Hindlimb muscle (tissue), 1 donor: Measurements from ENCODE around the gene RCOR1. TPM values are rescaled to one million over a fixed set of nuclear protein-coding genes. Genes with fewer than 3 reads are reported as not detected.
"Not testable (repeated sequence)": the region's sequence is repeated elsewhere in the genome, so short reads cannot be mapped to it uniquely, and the experiment has no call there.

Experiments used
- DNase-seq: peaks from one replicate; pipeline ENCODE4 v3.0.0-alpha.2; 2013
- polyA plus RNA-seq: library from polyadenylated mRNA; unstranded; fragments of 120-200 nt; gene quantifications from one replicate; pipeline ENCODE4 v1.2.1, GENCODE V29; 2013; ENCODE audit not compliant: insufficient read length

The RCOR1 gene
- polyA plus RNA-seq, 1 donor: 32.1 TPM

DNA sequence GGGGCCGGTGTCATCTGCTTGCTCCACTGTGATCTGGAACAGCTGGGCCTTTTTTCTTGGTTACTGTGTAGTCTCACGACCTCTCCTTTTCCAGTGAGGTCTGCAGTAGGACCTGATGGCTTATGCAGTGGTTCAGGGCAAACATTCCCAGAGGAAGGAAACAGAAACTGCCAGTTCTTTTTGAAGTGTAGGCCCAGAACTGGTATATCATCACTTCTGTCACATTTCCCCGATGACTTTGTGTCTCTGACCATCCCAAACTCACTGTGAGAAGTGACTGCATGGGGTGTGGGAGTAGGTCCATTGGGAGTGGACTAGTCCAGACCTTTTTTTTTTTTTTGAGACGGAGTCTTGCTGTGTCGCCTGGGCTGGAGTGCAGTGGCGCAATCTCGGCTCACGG, 38.4 kb downstream of the RCOR1 start:
- DNase-seq: no peak

GRCh38 chr14:102633906-102634595, 41.6 kb downstream of the RCOR1 start:
- DNase-seq: no peak

DNA sequence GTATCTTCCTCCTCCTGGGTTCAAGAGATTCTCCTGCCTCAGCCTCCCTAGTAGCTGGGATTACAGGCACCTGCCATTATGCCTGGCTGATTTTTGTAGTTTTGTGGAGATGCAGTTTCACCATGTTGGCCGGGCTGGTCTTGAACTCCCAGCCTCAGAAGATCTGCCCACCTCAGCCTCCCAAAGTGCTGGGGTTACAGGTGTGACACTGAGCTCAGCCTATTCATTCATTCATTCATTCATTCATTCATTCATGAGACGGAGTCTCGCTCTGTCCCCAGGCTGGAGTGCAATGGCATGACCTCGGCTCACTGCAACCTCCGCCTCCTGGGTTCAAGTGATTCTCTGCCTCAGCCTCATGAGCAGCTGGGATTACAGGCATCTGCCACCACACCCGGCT, 47.2 kb downstream of the RCOR1 start:
- DNase-seq: not testable (repeated sequence)

DNA sequence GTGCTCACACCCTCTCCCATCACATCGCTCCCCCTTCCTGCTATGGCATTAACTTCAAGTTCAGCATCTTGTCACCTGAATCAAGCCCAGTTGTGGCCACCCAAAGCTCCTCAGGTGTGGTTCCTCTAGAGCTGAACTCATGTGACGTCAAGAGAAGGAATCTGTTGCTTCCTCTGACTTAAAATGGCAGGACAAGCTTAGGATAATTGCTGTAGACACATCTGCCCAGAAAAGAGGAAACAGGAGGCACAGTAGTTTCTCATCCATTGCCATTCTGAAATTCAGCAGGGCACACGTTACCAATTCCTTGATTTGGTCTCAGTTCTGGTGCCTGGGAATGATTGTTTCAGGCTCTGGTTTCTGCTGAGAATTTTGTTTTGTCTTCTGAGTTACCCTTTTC, 52.1 kb downstream of the RCOR1 start:
- DNase-seq: no peak

GRCh38 chr14:102645746-102646440, 53.4 kb downstream of the RCOR1 start:
- DNase-seq: no peak

- no peak for DNase-seq
These were observed 54.2 kb downstream of the RCOR1 start for GRCh38 chr14:102646615-102647014.

DNA sequence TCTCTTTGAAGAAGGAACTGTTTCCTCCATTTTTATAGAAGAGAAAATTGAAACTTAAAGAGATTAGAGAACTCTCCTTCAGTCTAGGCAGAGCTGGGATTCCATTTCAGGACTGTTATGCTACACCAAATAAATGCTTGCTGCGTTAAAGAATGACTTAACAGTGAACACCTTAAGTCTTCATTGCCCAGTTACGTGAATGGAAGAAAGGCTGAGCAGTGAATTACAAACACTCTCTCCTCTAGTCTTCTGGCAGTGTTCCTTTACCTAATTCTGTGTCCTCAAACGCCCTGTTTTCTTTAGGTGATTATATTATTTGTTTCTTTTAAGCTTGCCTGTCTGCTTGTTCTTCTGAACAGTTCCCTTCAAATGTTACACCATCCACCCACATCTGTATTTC, 59.7 kb downstream of the RCOR1 start:
- DNase-seq: no peak

DNA sequence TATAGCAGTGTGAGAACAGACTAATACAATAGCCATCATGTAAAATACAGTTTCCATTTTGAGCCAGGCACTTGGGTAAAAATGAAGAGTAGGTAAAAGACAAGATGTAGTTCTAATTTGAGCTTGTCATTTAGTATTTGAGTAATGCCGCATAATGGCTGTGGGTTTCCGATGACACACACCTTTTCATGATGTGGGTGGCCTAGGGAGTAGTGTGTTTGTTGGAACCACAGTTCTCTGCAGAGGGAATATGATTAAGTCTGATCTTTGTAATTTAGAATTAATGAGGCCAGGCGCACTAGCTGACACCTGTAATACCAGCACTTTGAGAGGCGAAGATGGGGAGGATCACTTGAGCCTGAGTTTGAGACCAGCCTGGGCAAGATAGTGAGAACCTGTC, 61.8 kb downstream of the RCOR1 start:
- DNase-seq: no peak

- DNase-seq: no peak
These were observed 62.7 kb downstream of the RCOR1 start for GRCh38 chr14:102655137-102655536.

- no peak for DNase-seq
These were observed 67.3 kb downstream of the RCOR1 start for GRCh38 chr14:102659797-102660196.

- no peak for DNase-seq
These were observed 69.2 kb downstream of the RCOR1 start for GRCh38 chr14:102661614-102662013.

DNA sequence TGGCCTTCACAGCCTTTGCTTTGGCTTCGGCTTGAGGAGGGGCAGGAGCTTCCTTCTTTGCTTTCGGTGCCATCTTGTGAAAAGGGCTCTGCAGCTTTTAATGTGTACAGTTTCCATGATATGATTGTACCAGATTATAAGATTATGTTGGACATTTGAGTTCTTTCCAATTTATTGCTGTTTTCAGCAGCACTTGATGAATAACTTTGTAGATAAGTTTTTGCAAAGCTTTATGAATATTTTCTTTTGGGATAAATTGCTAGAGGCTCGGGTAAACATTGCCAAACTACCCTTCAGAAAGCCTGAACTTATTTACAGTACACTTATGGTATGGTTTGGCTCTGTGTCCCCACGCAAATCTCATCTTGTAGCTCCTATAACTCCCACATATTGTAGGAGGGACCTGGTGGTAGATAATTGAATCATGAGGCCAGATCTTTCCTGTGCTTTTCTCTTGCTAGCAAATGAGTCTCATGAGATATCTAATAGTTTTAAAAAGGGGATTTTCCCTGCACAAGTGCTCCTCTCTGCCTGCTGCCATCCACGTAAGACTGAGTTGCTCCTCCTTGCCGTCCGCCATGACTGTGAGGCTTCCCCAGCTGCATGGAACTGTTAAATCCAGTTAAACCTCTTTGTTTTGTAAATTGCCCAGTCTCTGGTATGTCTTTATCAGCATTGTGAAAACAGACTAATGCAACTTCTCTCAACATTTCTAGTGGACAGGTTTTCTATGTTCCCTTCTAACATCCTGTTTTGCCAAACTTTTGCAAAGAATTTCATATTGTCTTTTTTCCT, 70.4 kb downstream of the RCOR1 start:
- DNase-seq: no peak

DNA sequence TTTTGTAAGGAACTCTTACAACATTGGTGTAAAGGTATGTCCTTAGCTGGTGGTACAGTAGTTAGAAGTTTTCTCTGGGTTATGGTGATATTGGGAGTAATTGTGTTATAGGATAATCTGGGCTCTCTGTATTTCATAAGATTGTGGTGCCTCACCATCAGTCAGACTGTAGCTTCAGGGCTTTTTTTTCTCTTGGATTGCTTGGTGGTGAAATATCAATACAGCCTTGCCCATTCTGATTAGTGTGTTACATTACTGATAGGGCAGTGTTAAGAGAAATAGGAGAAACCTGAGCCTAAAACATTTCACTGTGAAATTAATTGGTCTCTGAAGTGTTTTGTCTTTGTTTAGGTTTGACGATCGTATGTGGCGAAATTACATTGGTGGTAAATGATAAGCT, 71.0 kb downstream of the RCOR1 start:
- no peak for DNase-seq

DNA sequence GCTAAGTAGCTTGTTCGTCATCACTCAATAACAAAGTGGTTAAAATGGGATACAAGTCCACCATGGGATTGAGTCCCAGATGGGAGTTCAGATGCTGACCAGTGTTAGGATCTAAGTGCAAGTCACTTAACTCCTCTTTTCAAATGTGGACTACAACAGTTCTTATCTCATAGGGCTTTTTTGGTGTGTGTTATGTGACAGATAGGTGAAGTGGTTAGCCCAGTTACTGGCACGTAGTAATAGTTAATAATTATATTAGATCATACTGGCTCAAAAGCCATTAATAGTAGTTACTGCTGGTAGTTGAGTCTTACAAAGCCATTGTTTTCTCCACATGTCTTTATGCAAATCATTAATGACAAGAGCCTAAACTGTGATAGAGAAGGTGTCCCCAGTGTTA, 73.2 kb downstream of the RCOR1 start:
- DNase-seq: no peak

GRCh38 chr14:102666635-102667034, 74.2 kb downstream of the RCOR1 start:
- no peak for DNase-seq

GRCh38 chr14:102667703-102668102, 75.3 kb downstream of the RCOR1 start:
- DNase-seq: no peak

DNA sequence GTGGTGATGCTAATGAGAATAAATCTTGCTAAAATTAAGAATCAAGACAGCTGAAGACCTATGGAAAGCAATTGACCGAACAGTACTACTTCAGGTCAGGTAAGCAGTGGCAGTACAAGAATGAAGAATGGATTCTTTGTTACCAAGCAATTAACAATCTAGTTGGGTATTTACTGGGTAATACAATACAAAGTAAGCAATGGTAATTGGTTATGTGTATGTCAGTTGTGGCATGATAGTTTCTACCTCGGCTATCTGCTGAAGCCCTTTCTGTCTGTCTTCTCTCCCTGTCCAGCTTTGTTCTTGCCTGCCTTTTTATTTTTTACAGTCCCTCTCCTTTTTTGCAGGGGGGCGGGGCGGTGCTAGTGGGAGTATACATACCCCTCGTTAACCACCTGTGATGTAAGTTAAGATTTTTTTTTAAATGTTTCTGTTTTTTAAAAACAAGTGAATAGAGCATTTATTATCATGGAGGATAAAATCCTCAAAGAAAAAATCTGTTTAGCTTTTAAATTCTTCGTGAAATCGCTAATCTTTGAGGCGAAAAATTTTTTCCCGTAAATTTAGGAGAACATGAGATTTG, 75.9 kb downstream of the RCOR1 start:
- DNase-seq: no peak

- DNase-seq: no peak
These were observed 79.0 kb downstream of the RCOR1 start for GRCh38 chr14:102671410-102671809.

GRCh38 chr14:102672410-102672960, 80.0 kb downstream of the RCOR1 start:
- DNase-seq: no peak

GRCh38 chr14:102675396-102675795, 82.9 kb downstream of the RCOR1 start:
- DNase-seq: no peak

GRCh38 chr14:102678394-102678793, 85.9 kb downstream of the RCOR1 start:
- no peak for DNase-seq

DNA sequence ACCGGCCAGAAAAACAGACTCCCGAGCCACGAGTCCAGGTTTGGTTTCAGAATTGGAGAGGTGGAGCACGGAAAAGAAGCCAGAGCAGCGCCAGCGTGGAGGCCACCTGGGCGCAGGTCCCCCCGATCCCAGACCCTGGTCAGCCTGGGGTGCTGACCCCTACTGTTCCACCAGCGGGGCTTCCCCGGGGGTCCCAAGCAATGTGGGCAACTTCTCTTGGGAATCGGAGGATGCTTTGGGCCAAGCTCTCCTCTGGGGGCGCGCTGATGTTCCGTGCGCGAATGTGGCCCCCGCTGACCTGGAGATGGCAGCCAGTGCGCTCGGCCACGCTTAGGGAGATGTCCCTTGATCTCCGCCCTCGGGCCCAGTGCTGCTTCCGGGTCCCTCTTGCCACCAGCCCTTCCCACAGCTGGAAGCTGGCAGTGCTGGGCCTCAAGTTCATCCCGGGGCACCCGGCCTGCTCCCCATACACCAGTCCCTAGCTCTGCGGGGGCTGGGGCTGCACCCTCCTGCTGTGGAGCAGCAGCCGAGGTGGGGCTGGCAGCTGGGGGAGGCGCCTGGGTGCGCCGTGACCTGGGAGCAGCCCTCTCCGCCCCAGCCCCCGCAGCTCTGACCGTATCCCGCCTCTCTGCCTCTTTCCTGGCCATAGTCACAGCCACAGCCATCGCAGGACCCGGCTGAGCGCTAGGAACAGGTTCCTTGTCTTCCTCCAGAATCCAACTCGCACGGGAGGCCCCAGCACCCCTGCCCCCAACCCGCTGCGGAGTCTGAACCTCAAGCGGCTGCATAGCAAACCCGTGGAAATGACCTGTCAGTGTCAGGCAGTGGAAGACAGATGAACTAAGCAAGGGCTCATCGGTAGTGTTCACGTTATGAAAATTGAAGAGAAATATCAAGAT, 91.2 kb downstream of the RCOR1 start:
- no peak for DNase-seq
